Left forelimb (tissue), 1 donor: ENCODE data around the gene SYT9.
A peak's percentile ranks its signal among the peaks of the same experiment; 100 is the strongest.

Experiments used
- DNase-seq: peaks from one replicate; pipeline ENCODE4 v3.0.0-alpha.2; 2018; ENCODE audit warnings: low spot score

The SYT9 gene

DNA sequence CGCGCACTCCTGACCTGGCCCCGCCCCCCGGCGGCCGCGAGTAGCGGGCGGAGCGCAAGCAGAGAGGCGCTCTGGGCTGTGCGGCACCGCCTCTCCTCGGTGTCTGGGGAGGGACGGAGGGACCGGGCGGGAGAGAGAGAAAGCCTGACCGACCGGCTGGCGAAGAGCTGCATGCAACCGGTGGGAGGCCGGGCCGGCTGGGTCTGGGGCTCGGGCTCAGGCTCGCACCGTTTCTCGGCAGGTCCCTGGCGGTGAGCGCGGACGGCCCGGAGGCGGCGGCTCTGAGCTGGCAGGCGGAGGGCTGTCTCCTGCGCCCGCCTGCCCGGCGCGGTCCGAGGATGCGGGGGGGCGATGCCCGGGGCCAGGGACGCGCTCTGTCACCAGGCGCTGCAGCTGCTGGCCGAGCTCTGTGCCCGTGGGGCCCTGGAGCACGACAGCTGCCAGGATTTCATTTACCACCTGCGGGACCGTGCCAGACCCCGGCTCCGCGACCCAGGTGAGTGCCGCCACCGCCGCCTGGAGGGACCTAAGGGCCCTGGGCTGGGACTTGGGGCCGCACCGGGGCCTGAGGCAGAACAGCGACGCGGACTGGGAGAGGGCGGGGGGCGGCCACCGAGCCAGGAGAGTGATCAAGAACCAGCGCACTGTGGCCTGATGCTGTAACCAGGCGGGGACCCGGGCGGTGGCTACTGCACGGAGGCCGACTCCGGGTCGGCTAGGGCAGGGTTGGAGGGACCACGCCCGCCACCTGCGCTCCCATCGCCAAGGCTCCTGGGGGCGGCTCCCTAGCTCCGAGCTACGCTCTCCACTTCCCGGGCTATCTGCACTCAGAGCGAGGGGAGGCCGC lies at the start of gene SYT9:
SYT9 (plus strand) TSS at position 69 of the 847 bp plus-strand sequence; CDS start at position 352, 283 bp downstream.
- DNase-seq = peak; percentile 67

DNA sequence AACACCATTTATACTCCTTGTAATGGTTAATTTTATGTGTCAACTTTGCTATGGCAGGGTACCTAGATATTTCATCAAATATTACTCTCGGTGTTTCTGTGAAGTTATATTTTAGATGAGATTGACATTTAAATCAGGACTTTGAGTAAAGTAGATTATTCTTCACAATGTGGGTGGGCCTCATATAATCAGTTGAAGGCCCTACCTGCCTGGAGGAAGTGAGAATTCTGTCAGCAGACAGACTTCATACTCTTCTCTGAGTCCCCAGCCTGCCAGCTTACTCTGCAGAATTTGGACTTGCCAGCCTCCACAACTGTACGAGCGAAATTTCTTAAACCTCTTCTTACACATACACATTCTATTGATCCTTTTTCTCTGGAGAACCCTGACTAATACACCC lies 49.3 kb upstream of the SYT9 start:
- DNase-seq = no peak

DNA sequence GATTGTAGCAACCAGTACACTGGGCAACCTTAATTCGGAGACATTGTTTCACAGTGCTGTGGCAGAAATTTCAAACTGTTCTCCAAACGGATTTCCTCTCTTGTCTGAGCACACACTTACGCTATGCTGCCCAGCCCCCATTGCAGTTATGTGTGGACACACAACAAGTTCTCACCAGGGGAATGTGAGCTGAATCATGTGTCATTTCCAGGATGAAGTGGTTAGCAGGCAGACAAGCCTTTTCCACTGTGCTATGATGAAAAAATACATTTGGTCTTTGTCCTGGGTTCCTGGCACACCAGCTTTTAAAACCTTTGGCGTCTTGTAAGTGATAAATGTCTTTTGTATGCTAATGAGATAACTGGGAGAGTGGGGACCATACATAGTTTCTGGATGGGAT lies 46.9 kb upstream of the SYT9 start:
- no peak for DNase-seq

DNA sequence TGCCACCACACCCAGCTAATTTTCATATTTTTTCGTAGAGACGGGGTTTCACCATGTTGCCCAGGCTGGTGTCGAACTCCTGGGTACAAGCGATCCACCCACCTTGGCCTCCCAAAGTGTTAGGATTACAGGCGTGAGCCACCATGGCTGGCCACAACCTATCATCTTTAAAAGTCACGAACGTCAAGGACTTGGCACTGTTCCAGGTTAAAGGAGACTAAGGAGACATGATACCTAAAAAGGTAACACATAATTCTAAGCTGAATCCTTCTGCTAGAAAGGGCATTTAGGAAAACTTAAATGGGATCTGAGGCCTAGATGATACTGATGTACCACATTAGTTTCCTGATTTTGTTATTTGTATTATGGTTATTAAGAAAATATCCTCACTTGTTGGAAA lies 43.3 kb upstream of the SYT9 start:
- DNase-seq = no peak

DNA sequence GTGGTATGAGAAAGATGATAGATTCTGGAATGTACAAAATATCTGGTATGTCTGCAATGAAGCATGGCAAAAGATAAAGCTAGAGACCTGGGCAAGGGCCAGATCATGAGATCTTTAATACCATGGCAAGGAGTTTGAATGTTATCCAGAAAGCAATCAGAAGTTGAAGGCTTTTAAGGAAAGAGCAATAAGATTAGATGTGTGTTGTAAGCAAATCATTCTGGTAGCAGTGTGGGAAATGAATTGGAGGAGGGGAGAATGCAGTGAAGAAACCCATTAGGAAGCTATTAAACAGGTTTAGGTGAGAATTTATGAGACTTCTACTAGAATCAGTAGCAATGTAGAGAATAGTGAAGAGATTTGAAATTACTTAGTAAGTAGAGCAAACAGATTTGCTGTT lies 32.2 kb upstream of the SYT9 start:
- DNase-seq = no peak

GRCh38 chr11:7220636-7221035 lies 31.1 kb upstream of the SYT9 start:
- DNase-seq = no peak

- DNase-seq = no peak
These were observed 29.1 kb upstream of the SYT9 start for GRCh38 chr11:7222619-7223018.

DNA sequence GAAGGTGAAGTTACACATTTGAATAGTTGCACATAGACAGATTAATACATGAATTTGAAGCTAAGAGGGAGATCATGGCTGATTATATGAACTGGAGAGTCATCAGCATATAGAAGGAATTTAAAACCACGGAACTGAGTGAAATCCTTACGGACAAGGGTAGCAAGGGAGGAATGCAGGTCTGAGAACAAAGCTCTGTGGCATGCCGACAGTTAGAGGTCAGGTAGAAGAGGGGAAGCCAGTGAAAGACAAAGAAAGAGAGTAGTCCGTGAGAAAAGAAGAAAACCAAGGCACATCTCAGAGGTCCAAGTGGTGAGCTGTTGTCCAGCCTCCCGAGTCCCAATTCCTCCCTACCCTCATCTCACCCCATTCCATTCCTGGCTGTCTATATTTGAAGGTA lies 11.8 kb upstream of the SYT9 start:
- no peak for DNase-seq

DNA sequence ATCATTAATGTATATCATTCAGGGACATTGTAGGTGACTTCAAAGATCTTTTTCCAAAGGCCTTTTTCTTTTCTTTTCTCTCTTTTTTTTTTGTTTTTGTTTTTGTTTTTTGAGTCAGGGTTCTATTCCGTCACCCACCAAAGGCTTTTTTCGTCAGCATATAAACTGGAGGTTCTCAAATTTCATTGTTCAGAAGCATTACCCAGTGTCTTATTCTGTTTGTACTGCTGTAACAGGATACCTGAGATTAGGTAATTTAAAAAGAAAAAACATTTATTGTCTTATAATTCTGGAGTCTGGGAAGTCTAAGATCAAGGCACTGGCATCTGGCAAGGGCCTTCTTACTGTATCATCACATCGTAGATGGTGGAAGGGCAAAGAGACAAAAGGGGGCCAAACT lies 6.4 kb upstream of the SYT9 start:
- no peak for DNase-seq

- DNase-seq = no peak
These were observed 5.5 kb upstream of the SYT9 start for GRCh38 chr11:7246179-7246578.

DNA sequence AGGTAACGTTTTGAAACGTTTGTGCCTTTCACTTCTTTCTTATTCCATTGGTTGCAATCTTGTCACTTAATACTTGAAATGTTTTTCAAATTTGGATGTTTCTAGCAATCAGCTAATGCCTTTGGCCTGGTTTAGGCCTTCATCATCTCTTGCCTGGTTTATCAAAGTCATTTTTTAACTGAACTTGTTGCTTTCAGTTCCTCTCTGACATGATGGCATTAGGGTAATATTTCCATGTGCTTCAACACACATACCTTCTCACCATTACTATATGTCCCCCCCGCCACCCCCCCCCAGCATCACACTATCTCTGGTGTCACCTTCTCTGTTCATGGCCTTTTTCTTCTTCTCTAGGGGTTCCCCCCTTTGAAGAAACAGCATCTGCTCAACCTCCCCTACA lies 1.5 kb upstream of the SYT9 start:
- no peak for DNase-seq

- no peak for DNase-seq
These were observed 243 bp upstream of the SYT9 start for GRCh38 chr11:7251487-7251835.

GRCh38 chr11:7252683-7253213 lies 1.0 kb downstream of the SYT9 start:
- no peak for DNase-seq

- no peak for DNase-seq
These were observed 2.1 kb downstream of the SYT9 start for GRCh38 chr11:7253800-7254199.

DNA sequence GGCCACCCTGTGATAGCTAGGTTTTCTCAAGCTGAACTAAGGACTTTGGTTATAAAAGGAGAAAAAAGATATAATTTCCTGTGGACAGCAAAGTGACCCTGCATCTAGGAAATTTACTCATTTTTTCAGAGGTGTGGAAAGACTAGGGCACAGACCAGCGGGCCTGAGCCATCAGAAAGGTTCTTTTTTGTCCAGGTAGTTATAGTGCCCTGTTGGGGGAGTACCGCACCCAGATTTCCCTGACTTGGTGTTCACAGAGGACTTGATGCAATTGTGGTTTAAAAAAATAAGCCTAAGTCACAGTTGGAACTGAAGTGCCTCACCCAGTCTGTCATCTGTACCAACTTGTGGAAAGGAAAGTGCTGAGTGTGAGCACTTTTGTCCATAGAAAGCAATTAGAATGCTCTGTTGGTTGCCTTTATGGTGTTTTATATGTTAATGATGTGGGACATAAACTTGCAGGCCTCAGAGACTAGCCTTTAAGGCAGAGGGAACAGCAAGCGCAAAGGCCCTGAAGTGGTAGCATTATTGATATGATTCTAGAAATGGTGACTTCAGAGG lies 3.1 kb downstream of the SYT9 start:
- no peak for DNase-seq

- no peak for DNase-seq
These were observed 5.2 kb downstream of the SYT9 start for GRCh38 chr11:7256943-7257342.

DNA sequence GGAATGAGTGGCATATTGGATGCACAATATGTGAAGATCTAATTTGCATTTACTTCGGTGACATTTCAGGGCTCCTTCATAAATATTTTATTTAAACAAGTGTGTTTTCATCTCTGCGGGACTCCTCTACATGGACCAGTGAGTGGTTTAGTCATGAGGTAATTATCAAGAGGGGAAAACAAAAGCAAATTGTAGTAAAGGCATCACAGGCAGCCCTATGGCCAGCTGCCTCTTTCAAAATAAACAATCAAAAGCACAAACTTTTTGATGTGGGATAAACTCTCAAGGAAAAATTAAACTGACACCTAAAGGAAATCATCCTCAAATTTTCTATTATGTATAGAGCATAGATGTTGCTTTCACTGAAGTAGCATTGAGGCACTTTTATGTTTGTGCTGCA lies 6.0 kb downstream of the SYT9 start:
- DNase-seq = no peak

- DNase-seq = no peak
These were observed 9.9 kb downstream of the SYT9 start for GRCh38 chr11:7261578-7261977.

DNA sequence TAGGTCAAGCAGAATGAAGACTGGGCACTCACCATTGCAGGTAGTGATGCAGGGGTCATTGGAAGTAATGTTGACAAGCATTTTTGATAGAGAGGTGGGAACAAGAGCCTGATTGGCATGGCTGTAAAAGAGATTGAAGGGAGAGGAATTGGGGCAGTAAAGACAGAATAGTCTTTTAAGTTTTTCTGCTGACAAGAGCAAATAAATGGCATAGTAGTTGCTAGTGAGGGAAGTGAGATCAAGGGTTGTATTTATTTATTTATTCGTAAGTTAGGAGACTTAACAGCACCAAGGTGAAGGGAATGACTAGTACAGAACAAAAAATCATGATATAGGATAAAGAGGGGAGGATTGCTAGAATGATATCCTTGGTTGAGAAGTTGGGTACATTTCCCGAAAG lies 11.0 kb downstream of the SYT9 start:
- DNase-seq = no peak

DNA sequence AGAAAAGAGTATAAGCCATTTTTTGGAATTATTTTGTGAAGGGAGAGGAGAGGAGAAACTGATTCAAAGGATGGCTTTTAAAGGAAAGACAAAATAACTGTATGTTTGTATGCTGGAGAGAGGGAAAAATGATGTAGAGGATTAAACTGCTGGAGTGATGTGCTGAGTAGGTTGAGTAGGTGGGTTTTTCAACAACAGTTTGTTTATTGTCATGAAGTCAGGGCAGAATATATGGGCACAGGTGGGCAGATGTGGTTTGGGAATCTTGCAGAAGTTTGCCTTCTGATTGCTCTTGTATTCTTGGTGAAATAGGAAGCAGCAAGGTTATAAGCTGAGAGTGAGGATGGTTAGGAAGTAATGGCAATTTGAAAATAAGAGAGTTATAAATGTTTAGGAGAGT lies 12.1 kb downstream of the SYT9 start:
- no peak for DNase-seq

GRCh38 chr11:7268758-7269157 lies 17.1 kb downstream of the SYT9 start:
- DNase-seq = no peak

- no peak for DNase-seq
These were observed 18.6 kb downstream of the SYT9 start for GRCh38 chr11:7270233-7270865.

DNA sequence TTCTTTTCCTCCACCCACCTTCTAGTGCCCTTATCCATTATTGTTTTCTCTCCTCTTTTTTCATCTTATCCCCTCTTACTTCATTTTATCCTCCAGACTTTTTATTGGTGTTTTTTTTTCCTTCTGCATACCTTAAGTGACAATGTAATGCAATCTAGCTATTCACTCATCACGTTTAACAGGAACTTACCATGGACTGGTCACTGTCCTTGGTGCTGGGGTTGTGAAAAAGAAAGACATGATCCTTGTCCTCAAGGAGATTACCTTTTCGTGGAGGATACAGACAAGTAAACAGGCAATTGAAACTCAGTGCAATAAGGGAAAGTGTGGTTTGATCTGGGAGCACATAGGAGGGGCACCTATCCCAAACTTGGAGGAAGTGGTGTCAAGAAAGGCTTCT lies 20.7 kb downstream of the SYT9 start:
- DNase-seq = no peak
